IPS-15b (cell line): ENCODE results near the gene HIVEP3.

Experiments
- H3K27me3 ChIP-seq: one replicate; pipeline ENCODE4 v1.6.1; 2013; ENCODE audit warnings: low read length; ENCODE audit not compliant: control insufficient read depth, insufficient read depth
- H3K36me3 ChIP-seq: one replicate; pipeline ENCODE4 v1.6.1; 2013; ENCODE audit warnings: low read length; ENCODE audit not compliant: control insufficient read depth, insufficient read depth
- H3K4me1 ChIP-seq: one replicate; pipeline ENCODE4 v1.6.1; 2013; ENCODE audit warnings: mild to moderate bottlenecking, low read length; ENCODE audit not compliant: control insufficient read depth, insufficient read depth
- H3K4me3 ChIP-seq: one replicate; pipeline ENCODE4 v1.5.1; 2013; ENCODE audit warnings: low read depth, low read length
- H3K9ac ChIP-seq: one replicate; pipeline ENCODE4 v1.6.1; 2013; ENCODE audit warnings: low read depth, mild to moderate bottlenecking, low read length
- H3K9me3 ChIP-seq: one replicate; pipeline ENCODE4 v1.6.1; 2013; ENCODE audit warnings: mild to moderate bottlenecking, low read length; ENCODE audit not compliant: control insufficient read depth, insufficient read depth

Gene HIVEP3

GRCh38 chr1:41592451-41593125 lies 326.1 kb downstream of the HIVEP3 start:
- no peaks in the 10 kb centered on the region for H3K4me1 ChIP-seq
- H3K9ac ChIP-seq: no peak overlapping the region
- H3K27me3 ChIP-seq: no peaks in the 10 kb centered on the region
- no peaks in the 10 kb centered on the region for H3K36me3 ChIP-seq
- H3K4me3 ChIP-seq: no peak overlapping the region
- H3K9me3 ChIP-seq: no peaks in the 10 kb centered on the region

- Histone ChIP-seq H3K9ac (no peak overlapping the region), H3K9me3 (no peaks in the 10 kb centered on the region), H3K27me3 (no peaks in the 10 kb centered on the region), H3K36me3 (no peaks in the 10 kb centered on the region), H3K4me1 (no peaks in the 10 kb centered on the region), H3K4me3 (no peak overlapping the region)
Measured at GRCh38 chr1:41591891-41592290, 326.8 kb downstream of the HIVEP3 start.

- H3K4me3 ChIP-seq: no peak overlapping the region
- no peak overlapping the region for H3K9ac ChIP-seq
- no peaks in the 10 kb centered on the region for H3K27me3 ChIP-seq
- H3K4me1 ChIP-seq: no peaks in the 10 kb centered on the region
- H3K36me3 ChIP-seq: no peaks in the 10 kb centered on the region
- H3K9me3 ChIP-seq: no peaks in the 10 kb centered on the region
Measured at GRCh38 chr1:41590331-41590730, 328.4 kb downstream of the HIVEP3 start.

GRCh38 chr1:41589395-41589794 lies 329.3 kb downstream of the HIVEP3 start:
- no peak overlapping the region for H3K9ac ChIP-seq
- H3K9me3 ChIP-seq: no peaks in the 10 kb centered on the region
- H3K4me3 ChIP-seq: no peak overlapping the region
- H3K4me1 ChIP-seq: no peaks in the 10 kb centered on the region
- H3K36me3 ChIP-seq: no peaks in the 10 kb centered on the region
- no peaks in the 10 kb centered on the region for H3K27me3 ChIP-seq

GRCh38 chr1:41588334-41588875 lies 330.3 kb downstream of the HIVEP3 start:
- no peaks in the 10 kb centered on the region for H3K27me3 ChIP-seq
- no peaks in the 10 kb centered on the region for H3K36me3 ChIP-seq
- H3K4me1 ChIP-seq: no peaks in the 10 kb centered on the region
- no peak overlapping the region for H3K9ac ChIP-seq
- no peaks in the 10 kb centered on the region for H3K9me3 ChIP-seq
- H3K4me3 ChIP-seq: no peak overlapping the region

GRCh38 chr1:41587791-41588190 lies 330.9 kb downstream of the HIVEP3 start:
- Histone ChIP-seq H3K36me3 (no peaks in the 10 kb centered on the region), H3K9me3 (no peaks in the 10 kb centered on the region), H3K4me3 (no peak overlapping the region), H3K27me3 (no peaks in the 10 kb centered on the region), H3K4me1 (no peaks in the 10 kb centered on the region), H3K9ac (no peak overlapping the region)

GRCh38 chr1:41586230-41586629 lies 332.5 kb downstream of the HIVEP3 start:
- Histone ChIP-seq H3K27me3 (no peaks in the 10 kb centered on the region), H3K4me3 (no peak overlapping the region), H3K4me1 (no peaks in the 10 kb centered on the region), H3K36me3 (no peaks in the 10 kb centered on the region), H3K9me3 (no peaks in the 10 kb centered on the region), H3K9ac (no peak overlapping the region)

- no peaks in the 10 kb centered on the region for H3K9me3 ChIP-seq
- H3K4me1 ChIP-seq: no peaks in the 10 kb centered on the region
- no peak overlapping the region for H3K4me3 ChIP-seq
- no peaks in the 10 kb centered on the region for H3K27me3 ChIP-seq
- no peaks in the 10 kb centered on the region for H3K36me3 ChIP-seq
- no peak overlapping the region for H3K9ac ChIP-seq
Measured at GRCh38 chr1:41583658-41584547, 334.8 kb downstream of the HIVEP3 start.

GRCh38 chr1:41582851-41583657 lies 335.7 kb downstream of the HIVEP3 start:
- no peaks in the 10 kb centered on the region for H3K36me3 ChIP-seq
- no peaks in the 10 kb centered on the region for H3K4me1 ChIP-seq

GRCh38 chr1:41582351-41582750 lies 336.4 kb downstream of the HIVEP3 start:
- no peak overlapping the region for H3K9ac ChIP-seq
- H3K36me3 ChIP-seq: no peaks in the 10 kb centered on the region
- H3K4me1 ChIP-seq: no peaks in the 10 kb centered on the region
- H3K4me3 ChIP-seq: no peak overlapping the region
- H3K9me3 ChIP-seq: no peaks in the 10 kb centered on the region
- H3K27me3 ChIP-seq: no peaks in the 10 kb centered on the region

More at GRCh38 chr1:41582851-41583657, 335.7 kb downstream of the HIVEP3 start:
- Histone ChIP-seq H3K4me3 (no peak overlapping the region), H3K9me3 (no peaks in the 10 kb centered on the region), H3K27me3 (no peaks in the 10 kb centered on the region), H3K9ac (no peak overlapping the region)

- Histone ChIP-seq H3K4me3 (no peak overlapping the region), H3K27me3 (no peaks in the 10 kb centered on the region), H3K9ac (no peak overlapping the region), H3K36me3 (no peaks in the 10 kb centered on the region), H3K4me1 (no peaks in the 10 kb centered on the region), H3K9me3 (no peaks in the 10 kb centered on the region)
Measured at GRCh38 chr1:41582004-41582325, 336.8 kb downstream of the HIVEP3 start.
